T1000 (cell line): ENCODE data around the gene ZP2.
"Not testable (repeated sequence)": the region's sequence is repeated elsewhere in the genome, so short reads cannot be mapped to it uniquely, and the experiment has no call there.

Experiments
- DNase-seq: peaks from one replicate; lab custom pipeline; 2025; ENCODE audit warnings: mixed read lengths; lab: John Stamatoyannopoulos, UW

Gene ZP2

DNA sequence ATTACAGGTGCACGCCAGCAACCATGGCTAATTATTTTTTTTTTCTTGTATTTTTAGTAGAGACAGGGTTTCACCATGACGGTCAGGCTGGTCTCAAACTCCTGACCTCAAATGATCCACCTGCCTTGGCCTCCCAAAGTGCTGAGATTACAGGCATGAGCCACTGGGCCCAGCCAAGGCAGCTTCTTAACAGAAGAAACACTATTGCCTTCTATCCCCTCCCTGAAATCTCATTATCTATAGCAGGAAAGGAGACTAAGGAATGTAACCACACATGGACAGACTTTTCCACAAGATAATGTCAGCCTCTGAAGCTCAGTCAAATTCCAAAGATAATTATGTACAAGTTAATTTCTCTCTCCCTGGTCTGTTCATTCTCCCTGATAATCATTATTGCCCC lies 5.7 kb upstream of the ZP2 start:
- no peak for DNase-seq

DNA sequence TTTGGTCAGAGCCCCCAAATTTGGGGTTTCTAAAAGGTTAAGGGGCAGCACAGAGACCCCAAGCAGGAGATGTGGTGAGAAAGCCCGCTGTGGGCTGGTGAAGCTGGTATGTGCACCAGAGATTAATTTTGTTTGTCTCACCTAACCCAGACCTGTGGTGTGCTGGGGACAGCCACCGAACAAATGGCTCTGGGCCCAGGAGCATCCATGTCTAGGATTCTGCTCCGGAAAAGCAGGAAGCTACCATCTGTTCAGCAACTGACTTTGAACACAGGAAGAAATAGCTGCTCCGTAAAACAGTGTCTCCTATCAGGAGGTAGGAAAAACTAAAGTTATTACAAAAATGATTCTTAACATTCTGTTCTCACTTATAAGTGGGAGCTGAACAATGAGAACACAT lies 2.7 kb upstream of the ZP2 start:
- DNase-seq: no peak

DNA sequence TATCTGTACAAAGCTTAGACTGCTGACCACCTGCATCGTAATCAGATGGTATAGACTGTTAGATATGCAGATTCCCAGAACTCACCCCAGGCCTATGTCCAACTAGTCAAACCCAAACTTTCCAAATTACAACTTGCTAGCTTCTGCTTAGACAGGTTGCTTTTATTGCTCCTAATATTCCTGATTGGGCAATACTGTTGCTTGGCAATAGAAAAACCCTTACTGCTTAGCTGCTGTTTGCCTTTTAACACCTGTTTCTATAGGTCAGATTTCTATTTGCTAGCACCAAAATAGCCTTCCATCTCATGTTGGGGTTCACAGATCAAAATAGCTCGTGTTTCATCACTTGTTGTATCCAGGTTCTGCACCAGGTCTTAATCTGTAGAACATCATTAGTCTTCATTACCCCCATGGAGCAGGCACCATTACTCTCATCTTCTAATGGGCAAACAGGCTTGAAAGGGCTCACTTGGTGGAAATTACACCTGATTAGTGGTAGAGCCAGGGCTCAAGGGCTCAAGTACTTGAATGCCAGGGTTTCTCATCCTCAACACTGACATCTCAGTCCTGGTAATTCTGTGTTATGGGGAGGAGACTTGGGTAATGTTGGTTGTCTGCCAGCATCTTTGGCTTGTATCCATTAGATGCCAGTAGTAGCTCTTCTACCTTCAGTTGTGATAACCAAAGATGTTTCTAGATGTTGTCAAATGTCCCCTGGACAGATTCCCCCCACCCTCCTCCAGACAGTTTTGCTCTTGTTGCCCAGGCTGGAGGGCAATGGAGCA lies 2.7 kb downstream of the ZP2 start:
- no peak for DNase-seq

DNA sequence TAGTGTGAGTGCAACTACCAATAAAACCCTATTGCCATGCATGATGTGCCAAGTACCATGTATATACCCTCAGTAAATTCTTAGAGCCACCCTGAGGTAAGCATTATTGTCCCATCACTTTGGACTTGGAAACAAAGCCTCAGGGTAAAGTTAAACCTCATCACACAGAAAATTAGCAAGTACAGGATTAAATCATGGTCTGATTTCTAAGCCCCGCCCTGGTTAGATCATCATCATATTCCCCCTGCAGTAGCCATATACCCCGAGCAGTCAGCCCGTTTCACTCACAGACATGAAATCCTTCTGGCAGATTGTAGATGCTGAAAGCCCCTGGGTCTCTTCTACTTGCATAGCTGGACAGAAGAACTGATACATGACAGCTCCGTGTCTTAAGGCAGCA lies 4.8 kb downstream of the ZP2 start:
- no peak for DNase-seq

DNA sequence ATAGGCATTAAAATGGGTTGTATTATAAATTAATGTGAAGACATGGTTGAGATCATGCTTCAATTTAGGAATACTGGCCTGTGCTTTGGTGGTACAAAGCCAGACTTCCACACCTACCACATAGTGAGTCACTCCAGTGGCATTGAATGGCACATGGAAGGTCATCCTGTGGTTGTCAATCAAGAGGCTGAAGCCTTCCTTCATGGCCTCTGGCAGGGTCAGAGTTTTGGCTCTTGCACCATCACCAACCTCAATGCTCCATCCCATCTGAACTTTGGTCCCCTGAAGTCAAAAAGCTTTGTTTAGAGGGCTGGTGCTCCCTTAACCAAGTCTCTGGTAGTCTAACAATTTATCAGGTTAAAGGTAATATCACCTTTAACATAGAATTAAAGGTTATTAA lies 6.1 kb downstream of the ZP2 start:
- no peak for DNase-seq

DNA sequence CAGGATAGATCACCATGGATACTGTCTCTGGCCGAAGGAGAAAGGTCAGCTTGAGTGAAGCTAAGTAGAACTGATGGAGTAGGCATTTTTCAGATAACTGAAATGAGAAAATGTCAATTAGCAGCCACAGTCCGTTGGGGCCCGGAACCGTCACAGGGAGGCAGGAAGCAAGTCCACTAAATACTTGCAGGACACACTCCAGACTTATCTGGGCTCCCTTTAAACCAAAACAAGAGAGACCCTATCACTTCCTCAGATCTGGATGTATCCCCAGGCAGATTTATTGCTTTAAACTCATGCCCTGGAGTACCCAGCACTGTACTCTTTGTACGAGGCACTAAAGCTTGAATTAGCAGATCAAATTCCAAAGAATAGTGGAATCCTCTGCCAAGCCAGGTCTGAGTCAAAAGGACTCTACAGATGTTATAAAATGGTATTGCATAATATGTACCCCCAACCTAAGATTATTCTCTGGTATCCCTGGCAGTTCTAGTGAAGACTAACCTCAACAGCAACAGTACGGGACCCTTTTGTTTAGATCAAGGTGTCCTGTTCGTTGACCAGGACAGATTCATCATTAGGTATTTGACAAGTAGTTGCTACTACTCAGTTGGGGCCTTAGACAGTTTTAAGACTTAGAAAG lies 8.1 kb downstream of the ZP2 start:
- no peak for DNase-seq

DNA sequence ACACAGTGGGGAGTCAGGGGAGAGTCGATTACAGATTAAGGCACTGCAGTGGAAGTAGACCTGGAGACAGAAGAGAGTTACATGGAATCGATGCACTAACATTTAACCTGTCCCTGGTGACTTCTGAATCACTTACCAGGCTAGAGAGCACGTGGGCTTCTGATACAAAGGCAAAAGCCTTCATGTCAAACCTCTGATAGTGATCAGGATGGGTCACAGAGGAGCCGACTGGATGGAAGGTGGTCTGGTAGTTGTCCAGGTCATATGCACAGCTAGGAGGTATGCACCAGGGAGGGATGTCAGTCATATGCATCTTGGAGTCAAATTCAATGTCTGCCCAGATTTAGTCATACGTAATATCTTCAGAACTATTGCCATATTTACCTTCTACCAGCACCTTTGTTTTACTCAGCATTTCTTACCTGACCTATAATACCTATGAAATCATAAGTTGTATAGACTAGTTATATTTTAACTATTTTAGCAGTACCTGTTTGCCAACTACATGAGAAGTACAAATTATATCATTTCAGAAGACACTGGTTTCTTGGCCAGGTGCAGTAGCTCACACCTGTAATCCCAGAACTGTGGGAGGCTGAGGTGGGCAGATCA lies 11.7 kb downstream of the ZP2 start:
- DNase-seq: no peak

DNA sequence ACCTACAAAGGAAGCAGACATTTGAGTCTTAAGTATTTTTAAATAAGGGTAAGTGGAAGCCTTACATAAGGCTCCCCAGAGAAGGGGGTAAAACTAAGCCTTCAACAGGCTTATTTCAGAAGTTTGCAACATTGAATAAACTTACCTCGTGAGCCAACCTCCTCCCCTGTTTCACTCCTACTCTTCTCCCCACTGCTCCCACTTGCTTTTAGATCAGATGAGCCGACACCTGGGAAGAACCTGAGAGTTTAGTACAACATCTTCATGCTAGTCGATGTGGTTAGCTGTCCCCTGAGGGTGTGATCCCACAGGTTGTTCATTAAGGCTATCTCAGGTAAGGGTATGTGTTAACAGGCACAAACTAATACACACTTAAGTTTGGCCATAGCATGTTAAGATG lies 13.8 kb downstream of the ZP2 start:
- DNase-seq: no peak

DNA sequence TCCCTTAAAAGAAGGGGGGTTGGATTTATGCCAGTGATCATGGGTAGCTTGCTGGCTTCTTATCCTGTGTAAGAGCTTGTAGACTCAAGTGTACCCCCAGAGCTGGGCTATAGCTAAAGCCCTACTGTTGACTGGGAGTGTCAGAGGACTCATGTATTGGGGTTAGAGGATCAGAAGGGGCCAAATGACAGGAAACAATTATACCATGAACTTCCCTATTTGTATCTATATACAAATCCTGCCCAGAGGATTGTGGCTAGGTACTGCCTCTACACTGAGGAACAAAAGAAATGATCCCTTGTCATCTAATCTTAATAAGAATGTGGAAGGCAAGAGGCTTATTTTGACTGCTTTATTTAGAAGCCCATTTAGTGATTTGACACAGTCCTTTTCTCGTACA lies 14.3 kb downstream of the ZP2 start:
- no peak for DNase-seq

DNA sequence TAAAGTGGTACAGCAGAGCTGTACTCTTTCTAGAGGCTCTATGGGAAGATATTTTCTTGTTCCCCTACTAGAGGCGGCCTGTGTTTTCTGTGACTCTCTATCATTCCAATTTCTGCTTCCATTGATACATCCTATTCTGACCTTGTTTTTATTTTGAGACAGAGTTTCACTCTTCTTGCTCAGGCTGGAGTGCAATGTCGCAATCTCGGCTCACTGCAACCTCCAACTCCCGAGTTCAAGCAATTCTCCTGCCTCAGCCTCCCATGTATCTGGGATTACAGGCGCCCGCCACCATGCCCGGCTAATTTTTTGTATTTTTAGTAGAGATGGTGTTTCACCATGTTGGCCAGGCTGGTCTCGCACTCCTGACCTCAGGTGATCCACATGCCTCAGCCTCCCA lies 16.0 kb downstream of the ZP2 start:
- not testable (repeated sequence) for DNase-seq

DNA sequence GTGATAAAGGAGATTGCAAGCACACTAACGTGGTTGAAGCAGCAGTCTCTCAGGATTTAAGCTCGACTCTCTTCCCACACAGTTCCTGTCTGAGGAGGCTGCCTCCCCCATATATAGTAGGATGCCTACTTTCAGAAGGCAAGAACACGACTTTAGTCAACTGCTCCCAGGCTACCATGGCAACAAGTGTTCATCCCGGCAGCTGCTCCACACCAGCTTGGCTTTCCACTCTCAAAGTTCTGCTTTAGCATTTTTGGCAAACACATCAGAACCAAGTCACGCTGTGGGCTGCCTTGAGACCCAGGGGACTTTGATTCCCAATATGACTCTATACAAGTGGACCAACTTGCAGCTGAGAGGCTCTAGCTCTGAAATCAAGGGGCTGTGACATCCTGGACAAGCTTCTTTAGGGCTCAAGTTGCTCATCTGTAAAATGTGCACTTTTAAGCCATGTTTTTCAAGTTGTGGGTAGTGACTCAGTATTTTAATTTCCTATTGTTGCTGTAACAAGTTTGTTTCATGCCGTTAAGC lies 16.5 kb downstream of the ZP2 start:
- DNase-seq: no peak

DNA sequence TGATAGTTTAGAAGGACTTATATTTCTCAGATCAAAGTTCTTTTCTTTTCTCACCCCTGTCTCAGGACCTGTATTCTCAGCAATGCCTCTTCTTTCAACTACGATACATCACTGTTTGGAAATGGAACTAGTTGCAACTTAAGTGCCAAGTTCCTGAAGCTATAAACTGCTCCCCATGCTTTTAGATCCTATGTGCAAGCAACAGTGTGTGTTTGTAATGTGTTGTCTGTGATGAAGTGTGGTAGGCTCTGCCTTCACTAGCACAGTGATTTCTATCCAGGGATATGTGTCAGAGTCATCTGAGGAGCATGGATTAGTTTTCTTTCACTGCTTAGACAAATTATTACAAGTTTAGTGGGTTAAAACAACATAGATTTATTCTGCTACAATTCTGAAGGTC lies 18.4 kb downstream of the ZP2 start:
- no peak for DNase-seq

DNA sequence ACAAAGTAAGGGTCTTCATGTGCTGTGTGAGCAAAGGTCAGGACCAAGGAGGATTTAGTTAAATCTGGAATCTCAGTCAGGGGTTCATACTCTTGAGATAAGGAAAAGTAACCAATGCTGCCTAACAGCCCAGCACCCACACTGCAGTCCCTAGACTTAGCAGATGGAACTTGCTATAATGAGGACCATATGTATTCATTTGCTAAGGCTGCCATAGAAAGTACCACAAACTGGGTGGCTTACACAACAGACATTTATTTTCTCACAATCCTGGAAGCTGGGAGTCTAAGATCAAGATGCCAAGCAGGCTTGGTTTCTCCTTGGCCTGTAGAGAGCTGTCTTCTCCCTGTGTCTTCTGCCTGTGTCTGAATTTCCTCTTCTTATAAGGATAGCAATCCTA lies 20.8 kb downstream of the ZP2 start:
- no peak for DNase-seq

DNA sequence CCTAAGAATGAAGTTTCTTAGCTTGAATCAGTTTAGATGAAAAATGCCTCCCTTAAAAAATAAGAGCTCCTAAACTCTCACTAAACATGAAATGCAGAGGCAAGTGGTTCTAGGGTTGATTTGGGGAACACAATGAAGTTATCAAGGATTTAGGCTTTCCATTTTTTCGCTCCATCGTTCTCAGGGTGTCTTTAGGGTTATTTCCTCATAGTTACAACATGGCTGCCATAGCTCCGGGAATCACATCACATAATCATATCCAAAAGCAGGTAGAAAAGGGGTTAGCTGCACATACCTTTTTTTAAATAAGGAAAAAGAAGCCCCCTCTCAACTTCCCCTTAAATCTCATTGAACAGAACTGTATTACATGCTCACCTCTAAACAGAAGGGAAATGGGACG lies 21.4 kb downstream of the ZP2 start:
- no peak for DNase-seq

DNA sequence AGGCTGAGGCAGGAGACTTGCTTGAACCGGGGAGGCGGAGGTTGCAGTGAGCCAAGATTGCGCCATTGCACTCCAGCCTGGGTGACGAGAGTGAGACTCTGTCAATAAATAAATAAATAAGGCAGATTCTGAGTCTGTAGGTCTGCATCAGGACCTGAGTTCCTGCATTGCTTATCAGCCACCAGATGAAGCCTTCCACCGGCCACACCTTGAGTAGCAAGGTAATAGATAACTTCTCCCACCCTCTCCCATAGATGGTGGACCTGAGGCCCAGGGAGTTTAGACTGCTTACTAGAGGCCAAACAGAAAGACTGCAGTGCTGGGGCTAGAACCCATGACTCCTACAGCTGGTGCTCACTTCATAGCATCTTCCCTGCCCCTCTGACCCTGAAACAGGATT lies 22.1 kb downstream of the ZP2 start:
- DNase-seq: no peak

DNA sequence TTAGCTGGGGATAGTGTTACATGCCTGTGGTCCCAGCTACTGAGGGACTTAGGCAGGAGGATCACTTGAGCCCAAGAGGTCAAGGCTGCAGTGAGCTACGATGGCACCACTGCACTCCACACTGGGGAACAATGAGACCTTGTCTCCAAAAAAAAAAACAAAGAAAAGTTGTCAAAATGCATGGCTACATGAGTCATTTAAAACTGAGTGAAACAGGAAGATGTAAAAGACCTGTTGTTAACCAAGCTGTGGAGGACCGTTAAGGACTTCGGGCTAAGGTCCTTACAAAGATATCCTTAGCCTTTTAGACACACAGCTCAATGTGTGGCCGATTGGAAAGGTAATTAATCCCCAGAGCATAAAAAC lies 25.1 kb downstream of the ZP2 start:
- DNase-seq: no peak

DNA sequence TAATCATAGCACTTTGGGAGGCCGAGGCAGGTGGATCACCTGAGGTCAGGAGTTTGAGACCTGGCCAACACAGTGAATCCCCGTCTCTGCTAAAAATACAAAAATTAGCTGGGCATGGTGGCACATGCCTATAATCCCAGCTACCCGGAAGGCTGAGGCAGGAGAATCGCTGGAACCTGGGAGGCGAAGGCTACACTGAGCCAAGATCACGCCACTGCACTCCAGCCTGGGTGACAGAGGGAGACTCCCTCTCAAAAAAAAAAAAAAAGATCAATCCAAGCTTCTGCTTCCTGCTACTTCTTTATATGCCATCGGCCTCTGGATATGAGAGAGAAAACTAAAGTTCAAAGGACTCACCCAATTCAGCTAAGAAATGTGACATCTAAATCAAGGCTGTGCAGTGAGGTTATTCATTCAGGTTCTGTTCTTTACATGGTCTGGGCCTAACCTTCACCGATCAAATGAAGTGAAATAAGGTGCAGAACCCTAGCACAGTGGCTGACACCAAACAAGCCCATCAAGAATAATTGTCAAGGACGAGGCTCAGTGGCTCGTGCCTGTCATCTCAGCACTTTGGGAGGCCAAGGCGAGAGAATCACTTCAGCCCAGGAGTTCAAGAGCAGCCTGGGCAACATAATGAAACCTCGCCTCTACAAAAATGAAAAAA lies 25.6 kb downstream of the ZP2 start:
- no peak for DNase-seq

DNA sequence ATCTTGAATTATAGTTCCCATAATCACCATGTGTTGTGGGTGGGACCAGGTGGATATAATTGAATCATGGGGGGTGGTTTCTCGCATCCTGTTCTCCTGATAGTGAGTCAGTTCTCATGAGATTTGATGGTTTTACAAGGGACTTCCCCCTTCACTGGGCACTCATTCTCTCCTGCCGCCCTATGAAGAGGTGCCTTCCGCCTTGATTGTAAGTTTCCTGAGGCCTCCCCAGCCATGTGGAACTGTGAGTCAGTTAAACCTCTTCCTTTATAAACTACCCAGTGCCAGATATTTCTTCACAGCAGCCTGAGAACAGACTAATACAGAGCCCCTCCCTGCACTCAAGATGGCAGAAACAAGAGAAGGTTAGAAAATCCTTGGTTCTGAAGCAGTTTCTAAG lies 26.5 kb downstream of the ZP2 start:
- peak; percentile 5 for DNase-seq

DNA sequence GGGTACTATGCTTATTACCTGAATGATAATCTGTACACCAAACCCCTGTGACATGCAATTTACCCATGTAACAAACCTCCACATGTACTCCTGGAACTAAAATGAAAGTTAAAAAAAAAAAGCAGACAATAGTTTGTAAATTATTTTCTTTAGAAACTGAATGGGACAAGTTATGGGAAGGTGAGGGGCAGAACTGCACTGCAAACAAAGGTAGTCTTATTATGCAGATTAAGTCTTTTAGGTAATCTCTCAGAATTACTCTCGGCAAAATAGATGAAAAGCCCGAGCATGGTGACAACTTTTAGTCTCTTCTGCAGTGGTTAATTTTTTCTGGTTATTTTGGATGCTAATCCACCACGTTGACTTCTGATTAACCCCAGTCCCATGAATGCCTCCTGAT lies 27.4 kb downstream of the ZP2 start:
- DNase-seq: no peak

DNA sequence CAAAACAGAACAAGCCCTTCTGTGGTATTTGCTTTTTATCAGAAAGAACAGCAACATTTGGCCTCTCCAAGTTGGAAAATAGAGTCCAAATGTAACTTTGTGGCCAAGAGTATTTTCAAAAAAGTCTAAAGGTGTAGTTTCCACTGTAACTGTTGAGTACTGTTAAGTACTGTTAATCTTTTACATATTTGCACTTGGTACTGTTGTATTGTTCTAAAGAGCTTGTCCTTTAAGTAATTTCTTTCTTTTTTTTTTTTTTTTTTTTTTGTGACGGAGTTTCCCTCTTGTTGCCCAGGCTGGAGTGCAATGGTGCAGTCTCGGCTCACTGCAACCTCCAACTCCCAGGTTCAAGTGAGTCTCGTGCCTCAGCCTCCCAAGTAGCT lies 31.4 kb downstream of the ZP2 start:
- no peak for DNase-seq

DNA sequence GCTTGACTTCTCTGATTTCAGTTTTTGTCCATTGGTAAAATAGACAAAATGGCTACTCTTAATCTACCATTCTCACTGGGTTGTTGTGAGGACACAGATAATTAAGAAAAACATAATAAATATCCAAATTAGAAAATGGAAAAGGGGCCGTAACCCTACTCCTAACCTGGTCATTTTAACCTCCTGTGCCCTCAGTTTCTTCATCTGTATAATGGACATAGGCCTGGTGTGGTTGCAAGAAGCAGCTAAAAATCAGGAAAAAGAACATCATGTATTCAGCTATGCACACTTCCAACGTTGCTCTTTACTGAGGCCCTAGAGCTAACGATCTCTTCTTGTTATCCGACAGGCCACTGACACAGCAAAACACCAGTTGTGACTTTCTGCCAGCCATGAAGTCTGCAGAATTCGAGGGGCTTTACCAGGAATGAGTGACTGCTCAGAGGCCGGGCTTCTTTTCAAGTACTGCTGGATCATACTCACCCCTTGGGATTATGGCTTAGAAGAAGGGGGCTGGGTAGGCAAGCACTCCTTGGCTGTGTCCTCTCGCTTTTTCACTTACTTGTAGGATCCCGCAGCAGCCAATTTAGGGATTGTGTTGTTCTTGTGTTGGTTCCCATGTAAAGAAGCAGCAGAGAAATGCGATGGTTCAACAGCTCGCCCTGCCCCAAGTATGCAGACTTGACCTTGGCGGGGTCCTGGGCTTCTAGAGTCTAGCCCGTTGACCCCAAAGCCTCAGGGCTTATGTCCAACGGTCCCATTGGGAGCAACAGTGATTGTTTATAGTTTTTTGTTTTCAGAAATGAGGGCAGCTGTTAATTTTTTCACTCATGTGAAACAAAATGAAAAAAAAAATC lies 32.0 kb downstream of the ZP2 start:
- no peak for DNase-seq

DNA sequence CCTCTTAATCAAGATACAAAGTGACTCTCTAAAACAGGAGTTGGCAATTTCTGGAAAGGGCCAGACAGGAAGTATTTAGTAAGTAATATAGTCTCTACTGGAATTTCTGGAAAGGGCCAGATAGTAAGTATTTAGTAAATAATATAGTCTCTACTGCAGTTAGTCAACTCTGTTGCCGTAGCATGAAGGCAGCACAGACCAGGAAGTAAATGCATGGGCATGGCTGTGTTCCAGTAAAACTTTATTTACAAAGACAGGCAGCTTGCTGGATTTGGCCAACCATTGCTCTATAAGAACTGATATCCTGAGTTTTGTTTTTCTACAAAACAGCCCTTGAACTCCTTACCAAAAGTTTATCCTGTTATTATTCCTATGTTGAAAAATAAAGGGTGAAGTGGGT lies 36.0 kb downstream of the ZP2 start:
- no peak for DNase-seq
